ENCODE measurements around the gene NCOR2.

Gene NCOR2

DNA sequence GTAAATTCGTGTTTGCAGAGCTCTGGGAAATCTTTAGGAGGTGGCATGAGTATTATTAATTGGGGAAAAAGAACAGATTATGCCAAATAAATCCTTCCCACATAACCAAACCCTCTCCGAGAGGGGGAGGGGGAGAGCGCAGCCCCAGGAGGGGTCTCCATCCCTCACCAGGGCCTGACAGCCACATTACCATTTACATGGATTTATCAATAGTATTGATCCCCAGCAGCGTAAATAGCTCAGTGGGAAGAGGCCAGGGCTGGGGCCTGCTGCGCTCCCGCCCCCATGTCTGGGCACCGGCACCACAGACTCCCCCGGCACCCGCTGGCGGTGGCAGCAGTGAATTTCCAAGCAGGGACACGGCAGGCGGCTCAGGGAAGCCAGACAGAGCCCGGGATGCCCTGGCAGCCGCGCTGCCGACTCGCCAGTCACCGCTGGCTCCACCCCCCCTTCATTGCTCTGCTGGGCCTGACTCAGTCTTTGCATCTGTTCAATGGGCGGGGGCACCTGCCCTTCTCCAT is 2.4 kb downstream of the NCOR2 start:
- H3K36me3 ChIP-seq (ENCODE audit: control insufficient read depth, insufficient read depth, low read length) = peaks cover 9% of the 10 kb centered on the region
- no peaks in the 10 kb centered on the region for H3K9me3 ChIP-seq (ENCODE audit: control insufficient read depth, low read length)
- no peak overlapping the region for H3K27ac ChIP-seq (ENCODE audit: low read depth, low read length, severe bottlenecking)
- peaks cover 9% of the 10 kb centered on the region for H3K4me1 ChIP-seq (ENCODE audit: control insufficient read depth, insufficient read depth, low read length, poor library complexity, severe bottlenecking)
- peak overlapping the region; percentile 95 for H3K4me3 ChIP-seq (ENCODE audit: extremely low read depth, insufficient read depth, low read length, poor library complexity, severe bottlenecking)
- 11 to 22% methylated on average over 10 to 15 of the region's 19 CpGs for WGBS, 2 experiments (ENCODE audit: insufficient coverage in 2 of 2)

- Histone ChIP-seq H3K9me3 (ENCODE audit: control insufficient read depth, low read length) (no peaks in the 10 kb centered on the region), H3K27ac (ENCODE audit: low read depth, low read length, severe bottlenecking) (no peak overlapping the region), H3K4me1 (ENCODE audit: control insufficient read depth, insufficient read depth, low read length, poor library complexity, severe bottlenecking) (peaks cover 9% of the 10 kb centered on the region), H3K4me3 (ENCODE audit: extremely low read depth, insufficient read depth, low read length, poor library complexity, severe bottlenecking) (peak overlapping the region; percentile 95), H3K36me3 (ENCODE audit: control insufficient read depth, insufficient read depth, low read length) (peaks cover 10% of the 10 kb centered on the region)
- 13 to 18% methylated on average over 3 to 4 of the region's 19 CpGs for WGBS, 2 experiments (ENCODE audit: insufficient coverage in 2 of 2)
Measured at GRCh38 chr12:124564232-124564958, 3.0 kb downstream of the NCOR2 start.

DNA sequence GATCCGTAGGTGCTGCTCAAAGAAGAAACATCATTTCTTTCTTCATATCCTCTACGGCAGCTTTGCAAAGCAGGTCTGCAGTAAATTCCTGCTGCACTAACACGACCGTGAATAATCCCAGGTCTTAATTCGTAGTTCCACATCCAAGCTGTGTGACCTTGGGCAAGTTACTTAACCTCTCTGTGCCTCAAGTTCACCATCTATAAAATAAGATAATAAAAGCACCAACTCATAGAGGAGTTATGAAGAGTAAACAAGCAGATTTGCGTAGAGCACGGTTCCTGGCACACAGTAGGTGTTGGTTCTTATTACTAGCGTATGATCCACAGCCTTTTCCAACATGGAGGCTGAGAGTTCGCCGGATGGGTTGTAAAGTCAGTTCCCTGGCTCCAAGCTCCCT is 3.6 kb downstream of the NCOR2 start:
- peaks cover 16% of the 10 kb centered on the region for H3K36me3 ChIP-seq (ENCODE audit: control insufficient read depth, insufficient read depth, low read length)
- WGBS, 2 experiments (ENCODE audit: insufficient coverage in 2 of 2) = 83 to 84% methylated on average over 7 to 10 of the region's 10 CpGs

DNA sequence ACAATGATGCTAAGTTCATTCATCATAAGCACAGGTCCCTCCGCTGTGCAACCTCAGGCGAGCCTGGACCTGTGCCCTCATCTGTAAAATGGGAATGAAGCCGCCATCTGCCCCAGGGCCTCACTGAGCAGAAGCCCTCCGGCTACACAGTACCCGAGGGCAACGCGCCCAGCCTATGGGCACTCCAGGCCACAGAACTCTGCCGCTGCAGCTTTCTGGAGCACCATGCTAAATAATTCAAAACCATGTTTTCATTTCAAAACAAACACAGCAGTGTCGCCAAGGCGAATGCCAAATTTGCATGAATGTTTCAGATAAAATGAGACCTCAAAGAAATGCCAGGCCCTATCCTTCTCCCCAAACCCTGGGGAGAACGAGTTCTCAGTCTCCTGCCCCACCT is 4.0 kb downstream of the NCOR2 start:
- Histone ChIP-seq H3K27ac (ENCODE audit: low read depth, low read length, severe bottlenecking) (no peak overlapping the region), H3K9me3 (ENCODE audit: control insufficient read depth, low read length) (no peaks in the 10 kb centered on the region)
- 93 to 95% methylated on average over 11 of the region's 11 CpGs for WGBS, 2 experiments (ENCODE audit: insufficient coverage in 2 of 2)

More for the DNA sequence above, 3.6 kb downstream of the NCOR2 start:
- H3K27ac ChIP-seq (ENCODE audit: low read depth, low read length, severe bottlenecking) = no peak overlapping the region
- H3K4me1 ChIP-seq (ENCODE audit: control insufficient read depth, insufficient read depth, low read length, poor library complexity, severe bottlenecking) = peaks cover 11% of the 10 kb centered on the region
- H3K4me3 ChIP-seq (ENCODE audit: extremely low read depth, insufficient read depth, low read length, poor library complexity, severe bottlenecking) = no peak overlapping the region
- no peaks in the 10 kb centered on the region for H3K9me3 ChIP-seq (ENCODE audit: control insufficient read depth, low read length)

GRCh38 chr12:124562796-124563181 is 4.6 kb downstream of the NCOR2 start:
- no peak overlapping the region for H3K27ac ChIP-seq (ENCODE audit: low read depth, low read length, severe bottlenecking)
- no peaks in the 10 kb centered on the region for H3K9me3 ChIP-seq (ENCODE audit: control insufficient read depth, low read length)
- peaks cover 17% of the 10 kb centered on the region for H3K36me3 ChIP-seq (ENCODE audit: control insufficient read depth, insufficient read depth, low read length)
- peaks cover 20% of the 10 kb centered on the region for H3K4me1 ChIP-seq (ENCODE audit: control insufficient read depth, insufficient read depth, low read length, poor library complexity, severe bottlenecking)
- no peak overlapping the region for H3K4me3 ChIP-seq (ENCODE audit: extremely low read depth, insufficient read depth, low read length, poor library complexity, severe bottlenecking)
- 86 to 94% methylated on average over 3 to 4 of the region's 4 CpGs for WGBS, 2 experiments (ENCODE audit: insufficient coverage in 2 of 2)

More for the DNA sequence above, 4.0 kb downstream of the NCOR2 start:
- Histone ChIP-seq H3K36me3 (ENCODE audit: control insufficient read depth, insufficient read depth, low read length) (peaks cover 17% of the 10 kb centered on the region), H3K4me1 (ENCODE audit: control insufficient read depth, insufficient read depth, low read length, poor library complexity, severe bottlenecking) (peaks cover 15% of the 10 kb centered on the region), H3K4me3 (ENCODE audit: extremely low read depth, insufficient read depth, low read length, poor library complexity, severe bottlenecking) (no peak overlapping the region)

- 87 to 88% methylated on average over 13 of the region's 18 CpGs for WGBS, 2 experiments (ENCODE audit: insufficient coverage in 2 of 2)
- H3K4me3 ChIP-seq (ENCODE audit: extremely low read depth, insufficient read depth, low read length, poor library complexity, severe bottlenecking) = no peak overlapping the region
- H3K4me1 ChIP-seq (ENCODE audit: control insufficient read depth, insufficient read depth, low read length, poor library complexity, severe bottlenecking) = peaks cover 21% of the 10 kb centered on the region
- H3K27ac ChIP-seq (ENCODE audit: low read depth, low read length, severe bottlenecking) = no peak overlapping the region
- H3K9me3 ChIP-seq (ENCODE audit: control insufficient read depth, low read length) = no peaks in the 10 kb centered on the region
- peaks cover 17% of the 10 kb centered on the region for H3K36me3 ChIP-seq (ENCODE audit: control insufficient read depth, insufficient read depth, low read length)
Measured at GRCh38 chr12:124562018-124562795, 5.2 kb downstream of the NCOR2 start.

GRCh38 chr12:124561231-124561630 is 6.2 kb downstream of the NCOR2 start:
- H3K9me3 ChIP-seq (ENCODE audit: control insufficient read depth, low read length) = no peaks in the 10 kb centered on the region
- H3K27ac ChIP-seq (ENCODE audit: low read depth, low read length, severe bottlenecking) = no peak overlapping the region
- peaks cover 21% of the 10 kb centered on the region for H3K4me1 ChIP-seq (ENCODE audit: control insufficient read depth, insufficient read depth, low read length, poor library complexity, severe bottlenecking)
- H3K36me3 ChIP-seq (ENCODE audit: control insufficient read depth, insufficient read depth, low read length) = peaks cover 17% of the 10 kb centered on the region
- no peak overlapping the region for H3K4me3 ChIP-seq (ENCODE audit: extremely low read depth, insufficient read depth, low read length, poor library complexity, severe bottlenecking)
- WGBS, 2 experiments (ENCODE audit: insufficient coverage in 2 of 2) = 65 to 74% methylated on average over 7 to 9 of the region's 10 CpGs

- Histone ChIP-seq H3K9me3 (ENCODE audit: control insufficient read depth, low read length) (no peaks in the 10 kb centered on the region), H3K36me3 (ENCODE audit: control insufficient read depth, insufficient read depth, low read length) (peaks cover 19% of the 10 kb centered on the region), H3K4me3 (ENCODE audit: extremely low read depth, insufficient read depth, low read length, poor library complexity, severe bottlenecking) (no peak overlapping the region), H3K4me1 (ENCODE audit: control insufficient read depth, insufficient read depth, low read length, poor library complexity, severe bottlenecking) (peaks cover 19% of the 10 kb centered on the region), H3K27ac (ENCODE audit: low read depth, low read length, severe bottlenecking) (no peak overlapping the region)
- WGBS, 2 experiments (ENCODE audit: insufficient coverage in 2 of 2) = 83% methylated on average over 18 of the region's 21 CpGs
Measured at GRCh38 chr12:124560146-124560890, 7.1 kb downstream of the NCOR2 start.

DNA sequence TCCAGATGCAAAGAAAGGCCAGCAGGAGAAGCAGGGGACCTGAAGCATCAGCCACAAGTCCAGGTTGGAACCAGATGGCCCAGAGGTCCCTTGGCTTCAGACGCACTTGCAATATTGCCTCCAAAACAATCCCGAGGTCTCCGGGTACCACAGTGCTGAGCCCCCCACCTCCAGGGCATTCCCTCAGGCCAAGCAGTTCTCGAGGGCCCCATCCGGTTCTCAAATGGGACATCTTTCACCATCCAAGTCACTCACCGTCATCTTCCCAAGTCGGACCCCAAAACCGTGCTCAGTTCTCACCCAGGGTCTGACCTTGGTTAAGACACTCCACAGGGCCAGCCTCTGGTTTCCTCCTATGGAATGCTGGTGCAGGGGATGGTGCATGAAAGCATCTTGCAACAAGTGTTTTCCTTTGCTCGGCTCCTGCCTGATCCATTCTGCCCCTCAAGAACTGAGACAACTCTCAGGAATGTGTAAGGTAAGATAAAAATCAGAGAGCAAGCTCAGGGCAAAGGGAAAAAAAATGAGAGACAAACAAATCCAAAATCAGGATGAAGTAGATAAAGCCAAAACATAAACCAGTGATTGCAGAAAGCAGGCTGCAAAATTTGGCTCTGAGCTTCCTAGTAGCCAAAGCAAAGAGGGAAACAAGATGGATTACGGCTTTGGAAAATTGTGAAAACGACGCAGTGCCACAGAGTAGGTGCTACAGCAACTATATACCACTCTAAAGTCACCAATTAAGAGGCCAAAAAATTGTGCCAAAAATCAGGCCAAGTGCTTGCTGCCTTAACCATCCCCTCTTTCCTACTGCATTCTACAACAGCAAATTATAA is 8.0 kb downstream of the NCOR2 start:
- H3K4me3 ChIP-seq (ENCODE audit: extremely low read depth, insufficient read depth, low read length, poor library complexity, severe bottlenecking) = no peak overlapping the region
- H3K4me1 ChIP-seq (ENCODE audit: control insufficient read depth, insufficient read depth, low read length, poor library complexity, severe bottlenecking) = peaks cover 16% of the 10 kb centered on the region
- no peak overlapping the region for H3K27ac ChIP-seq (ENCODE audit: low read depth, low read length, severe bottlenecking)
- peaks cover 19% of the 10 kb centered on the region for H3K36me3 ChIP-seq (ENCODE audit: control insufficient read depth, insufficient read depth, low read length)
- 94 to 95% methylated on average over 11 to 12 of the region's 12 CpGs for WGBS, 2 experiments (ENCODE audit: insufficient coverage in 2 of 2)
- no peaks in the 10 kb centered on the region for H3K9me3 ChIP-seq (ENCODE audit: control insufficient read depth, low read length)

DNA sequence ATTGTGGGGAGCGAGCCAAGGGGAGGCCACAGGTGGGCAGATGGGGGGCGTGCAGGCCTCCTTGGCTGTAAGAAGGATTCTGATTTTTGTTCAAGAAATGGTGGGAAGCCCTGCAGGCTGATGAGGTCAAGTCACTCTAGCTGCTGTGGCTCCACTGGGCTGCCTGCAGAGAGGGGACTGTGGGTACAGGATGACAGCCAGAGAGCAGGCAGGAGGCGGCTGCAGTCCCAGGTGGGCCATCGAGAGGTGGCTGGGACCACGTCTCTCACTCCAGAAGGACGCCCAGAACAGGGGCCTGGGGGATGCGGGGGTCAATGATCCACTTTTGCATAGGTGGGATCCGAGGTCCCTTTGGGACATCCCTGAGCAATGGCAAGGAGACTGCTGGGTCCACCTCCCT is 9.1 kb downstream of the NCOR2 start:
- H3K27ac ChIP-seq (ENCODE audit: low read depth, low read length, severe bottlenecking) = no peak overlapping the region
- H3K4me3 ChIP-seq (ENCODE audit: extremely low read depth, insufficient read depth, low read length, poor library complexity, severe bottlenecking) = no peak overlapping the region
- H3K4me1 ChIP-seq (ENCODE audit: control insufficient read depth, insufficient read depth, low read length, poor library complexity, severe bottlenecking) = peaks cover 19% of the 10 kb centered on the region
- peaks cover 18% of the 10 kb centered on the region for H3K36me3 ChIP-seq (ENCODE audit: control insufficient read depth, insufficient read depth, low read length)
- 92 to 95% methylated on average over 6 to 7 of the region's 8 CpGs for WGBS, 2 experiments (ENCODE audit: insufficient coverage in 2 of 2)
- H3K9me3 ChIP-seq (ENCODE audit: control insufficient read depth, low read length) = no peaks in the 10 kb centered on the region
